Measurements from ENCODE around the gene PIP5K1C. TPM values are rescaled to one million over a fixed set of nuclear protein-coding genes. Genes with fewer than 3 reads are reported as not detected.
A peak's percentile ranks its signal among the peaks of the same experiment; 100 is the strongest.
"Not testable (repeated sequence)": the region's sequence is repeated elsewhere in the genome, so short reads cannot be mapped to it uniquely, and the experiment has no call there.

Gene PIP5K1C
- polyA plus RNA-seq, 1 donor, result 22.0 TPM

DNA sequence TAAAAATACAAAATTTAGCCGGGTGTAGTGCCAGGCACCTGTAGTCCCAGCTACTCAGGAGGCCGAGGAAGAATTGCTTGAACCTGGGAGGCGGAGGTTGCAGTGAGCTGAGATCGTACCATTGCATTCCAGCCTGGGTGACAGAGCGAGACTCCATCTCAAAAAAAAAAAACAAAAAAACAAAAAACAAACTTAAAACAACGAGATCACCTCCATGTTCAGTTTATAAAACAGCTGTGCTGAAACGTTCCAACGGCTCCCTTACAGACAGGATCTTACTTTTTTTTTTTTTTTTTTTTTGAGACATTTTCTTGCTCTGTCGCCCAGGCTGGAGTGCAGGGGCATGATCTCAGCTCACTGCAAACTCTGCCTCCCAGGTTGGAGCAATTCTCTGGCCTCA, 71.5 kb downstream of the PIP5K1C start:
- DNase-seq (ENCODE audit: low read depth), result not testable (repeated sequence)

DNA sequence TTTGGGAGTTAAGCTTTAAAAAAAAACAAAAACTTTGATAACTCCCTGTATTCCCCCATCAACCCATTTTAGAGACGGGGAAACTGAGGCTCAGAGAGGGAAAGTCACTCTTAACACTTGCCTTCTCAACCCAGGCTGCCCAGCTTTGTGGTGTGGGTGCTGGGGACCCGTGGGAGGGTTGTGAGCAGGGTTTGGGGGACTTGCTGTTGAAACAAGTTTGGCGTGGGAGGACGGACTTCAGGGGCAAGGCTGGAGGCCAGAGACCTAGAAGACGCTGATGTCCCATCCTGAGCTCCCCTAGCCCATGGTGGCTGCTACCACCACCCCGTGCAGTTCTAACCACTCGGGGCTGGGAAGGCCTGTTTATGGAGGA, 72.9 kb downstream of the PIP5K1C start:
- no peak for DNase-seq (ENCODE audit: low read depth)

DNA sequence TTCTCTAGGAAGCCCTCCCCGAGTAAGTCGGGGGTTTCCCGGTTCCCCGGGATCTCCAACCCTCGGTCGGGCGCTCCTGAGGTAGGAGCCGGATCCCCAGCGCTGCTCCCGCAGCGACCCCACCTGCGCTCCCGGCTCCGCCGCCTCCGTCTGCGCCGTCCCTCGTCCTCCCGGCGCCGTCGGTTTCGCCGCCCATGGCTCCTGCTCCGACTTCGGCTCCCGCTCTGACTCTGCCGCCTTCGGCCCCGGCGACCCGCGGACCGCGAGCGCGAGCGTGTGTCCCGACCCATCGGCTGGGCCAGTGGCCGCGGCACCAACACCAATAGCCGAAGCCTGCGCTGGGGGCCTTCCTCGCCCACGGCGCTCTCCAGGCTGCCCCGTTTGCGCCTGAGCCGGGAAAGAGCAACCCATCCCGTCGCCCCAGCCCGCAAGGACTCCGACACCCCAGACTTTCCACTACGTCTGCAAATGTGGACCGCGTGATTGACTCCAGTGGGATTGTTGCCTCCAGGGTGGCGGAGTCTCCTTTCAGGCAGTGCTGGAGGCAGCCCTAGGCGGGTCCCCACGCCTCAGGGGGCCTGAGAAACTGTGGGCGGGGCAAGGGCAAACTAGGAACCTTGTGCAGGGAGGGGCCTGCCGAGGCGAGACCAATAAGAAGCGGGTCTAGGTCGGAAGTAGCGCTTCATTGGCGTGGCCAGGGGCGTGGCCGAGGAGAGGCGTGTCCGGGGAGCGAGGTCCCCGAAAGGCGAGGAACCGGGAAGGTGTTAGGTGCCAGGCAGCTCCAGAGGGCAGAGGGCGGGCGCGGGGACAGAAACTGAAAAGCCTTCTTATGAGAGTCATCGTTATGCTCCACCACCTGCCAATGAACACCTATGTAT, 73.6 kb downstream of the PIP5K1C start, which contains the start of gene CACTIN:
Gene CACTIN, minus strand, starts transcription at position 318 of the 878 bp plus-strand sequence. Its CDS starts 28 bp downstream, at position 290.
- DNase-seq (ENCODE audit: low read depth), result peak; percentile 88

DNA sequence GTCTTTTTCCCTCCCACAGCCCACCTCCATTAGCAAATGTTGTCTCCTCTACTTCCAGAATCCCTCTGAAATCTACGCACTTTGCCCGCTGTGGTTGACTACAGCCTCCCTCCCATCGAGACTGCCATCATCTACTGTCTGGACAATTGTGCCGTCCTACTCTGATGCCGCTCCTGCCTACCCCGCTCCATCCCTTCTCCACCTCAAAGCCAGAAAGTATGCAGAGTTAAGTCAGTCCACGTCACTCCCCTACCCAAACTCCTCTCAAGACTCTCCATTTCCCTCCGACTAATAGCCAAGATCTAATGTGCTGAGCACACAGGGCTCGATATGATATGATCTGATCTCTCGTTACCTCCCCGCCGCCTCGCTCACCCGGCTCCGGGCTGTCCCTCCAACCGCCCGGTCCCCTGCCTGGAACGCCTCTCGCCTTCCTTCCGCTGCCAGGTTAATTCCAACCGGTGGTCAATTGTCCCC, 74.2 kb downstream of the PIP5K1C start:
- DNase-seq (ENCODE audit: low read depth), result no peak

DNA sequence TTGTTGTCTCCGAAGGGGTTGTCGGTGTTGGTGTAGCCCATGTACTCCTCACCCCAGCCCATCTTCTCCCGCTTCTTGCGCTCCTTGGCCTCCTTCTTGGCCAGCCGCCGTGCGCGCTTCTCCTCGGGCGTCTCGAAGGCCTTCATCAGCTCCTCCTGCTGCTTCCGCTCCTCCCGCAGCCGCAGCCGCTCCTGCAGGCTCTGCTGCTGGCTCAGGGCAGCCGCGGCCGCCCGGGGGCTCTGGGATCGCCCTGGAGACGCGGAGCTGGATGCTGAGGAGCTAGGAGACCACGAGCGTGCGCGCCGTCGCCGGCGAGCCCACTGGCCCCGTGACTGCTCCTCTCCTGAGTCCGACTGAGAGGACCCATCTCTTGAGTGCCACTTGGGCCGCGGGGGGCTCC, 76.6 kb downstream of the PIP5K1C start:
- no peak for DNase-seq (ENCODE audit: low read depth)

DNA sequence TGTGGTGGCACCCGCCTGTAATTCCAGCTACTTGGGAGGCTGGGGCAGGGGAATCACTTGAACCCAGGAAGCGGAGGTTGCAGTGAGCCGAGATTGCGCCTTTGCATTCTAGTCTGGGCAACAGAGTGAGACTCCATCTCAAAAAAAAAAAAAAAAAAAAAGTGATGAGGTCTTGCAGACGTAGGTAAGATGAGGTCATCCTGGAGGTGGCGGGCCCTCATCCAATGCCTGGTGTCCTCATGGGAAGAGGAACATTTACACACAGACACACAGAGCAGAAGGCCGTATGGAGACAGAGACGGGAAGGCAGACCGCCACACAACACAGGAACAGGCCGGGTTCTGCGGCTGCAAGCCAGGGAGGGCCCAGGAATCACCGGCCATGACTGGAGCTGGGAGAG, 78.0 kb downstream of the PIP5K1C start:
- no peak for DNase-seq (ENCODE audit: low read depth)

DNA sequence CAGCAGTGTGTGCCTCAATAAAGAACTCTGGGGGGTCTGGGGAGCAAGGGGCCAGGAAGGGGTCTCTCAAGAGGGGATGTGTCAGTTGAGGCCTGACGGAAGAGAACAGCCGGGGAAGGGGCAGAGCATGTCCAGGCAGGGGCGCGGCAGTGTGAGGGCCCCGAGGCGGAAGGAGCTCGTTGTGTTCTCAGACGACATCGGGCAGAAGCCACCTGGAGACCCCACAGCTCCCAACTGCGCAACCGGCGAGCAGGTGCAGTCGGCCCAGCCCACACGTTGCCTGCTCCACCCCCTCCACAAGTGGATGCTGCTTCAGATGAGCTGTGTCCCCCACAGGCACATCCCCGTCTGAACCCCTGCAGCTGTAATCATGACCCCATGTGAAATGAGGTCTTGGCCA, 78.6 kb downstream of the PIP5K1C start:
- DNase-seq (ENCODE audit: low read depth), result no peak

DNA sequence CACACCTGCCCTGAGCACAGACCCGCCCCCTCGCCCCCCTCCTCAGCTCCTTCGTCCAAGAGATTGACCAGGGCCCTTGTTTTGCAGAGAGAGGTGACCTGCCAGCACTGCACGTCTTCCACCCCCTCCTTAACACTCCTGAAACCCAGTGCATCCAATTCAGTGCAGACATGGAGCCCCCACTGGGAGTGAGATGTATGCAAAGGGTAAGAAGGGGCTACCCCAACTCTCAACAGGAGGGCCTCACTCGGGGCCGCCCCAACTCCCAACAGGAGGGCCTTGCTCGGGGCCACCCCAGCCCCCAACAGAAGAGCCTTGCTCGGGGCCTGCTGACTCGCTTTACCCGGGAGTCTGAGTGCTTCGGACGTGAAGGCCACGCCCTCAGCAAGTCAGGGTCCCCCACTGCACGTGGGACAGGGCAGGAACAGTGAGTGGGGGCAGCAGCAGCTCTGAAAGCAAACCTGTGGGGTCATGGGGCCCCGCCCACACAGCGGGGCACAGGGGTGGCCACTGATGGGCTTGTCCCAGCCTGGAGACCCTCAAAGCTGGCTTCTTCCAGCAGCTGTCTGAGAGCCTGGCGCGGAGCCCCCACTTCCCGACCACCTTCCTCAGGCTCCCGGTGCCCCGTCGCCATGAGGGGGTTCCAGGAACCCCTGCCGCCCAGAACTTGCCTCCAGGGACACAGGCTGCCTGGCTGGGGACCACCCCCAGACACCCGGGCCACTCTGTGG, 79.3 kb downstream of the PIP5K1C start:
- no peak for DNase-seq (ENCODE audit: low read depth)

DNA sequence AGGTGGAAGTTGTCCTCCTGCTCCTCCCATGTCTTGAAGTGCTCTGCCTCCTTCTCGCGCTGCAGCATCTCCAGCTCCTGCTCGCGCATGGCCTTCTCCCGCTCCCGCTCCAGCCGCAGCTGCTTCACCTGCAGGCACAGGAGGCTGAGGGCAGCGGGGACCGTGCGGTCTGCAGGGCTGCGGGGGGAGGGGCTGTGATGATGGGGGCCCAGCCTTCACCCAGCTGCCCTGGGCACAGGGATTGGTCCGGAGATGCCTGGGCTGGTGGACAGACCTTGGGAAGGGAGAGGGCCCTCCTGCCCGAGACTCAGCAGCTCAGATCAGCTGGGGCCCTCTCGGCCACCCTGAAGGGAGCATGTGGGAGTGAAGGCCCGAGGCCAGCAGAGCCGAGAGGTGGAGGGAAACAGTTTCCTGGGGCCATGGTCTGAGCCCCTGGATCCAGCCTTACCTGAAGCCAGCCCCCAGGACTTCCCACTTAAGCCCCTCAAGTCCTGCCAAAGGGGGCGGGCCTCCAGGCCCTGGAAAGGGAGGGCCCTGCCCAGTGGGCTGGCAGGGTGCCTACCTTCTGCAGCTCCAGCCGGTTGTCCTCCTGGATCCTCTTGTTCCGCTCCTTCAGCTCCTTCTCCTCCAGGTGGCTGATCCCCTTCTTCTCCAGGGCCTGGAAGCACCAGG, 80.0 kb downstream of the PIP5K1C start:
- no peak for DNase-seq (ENCODE audit: low read depth)

DNA sequence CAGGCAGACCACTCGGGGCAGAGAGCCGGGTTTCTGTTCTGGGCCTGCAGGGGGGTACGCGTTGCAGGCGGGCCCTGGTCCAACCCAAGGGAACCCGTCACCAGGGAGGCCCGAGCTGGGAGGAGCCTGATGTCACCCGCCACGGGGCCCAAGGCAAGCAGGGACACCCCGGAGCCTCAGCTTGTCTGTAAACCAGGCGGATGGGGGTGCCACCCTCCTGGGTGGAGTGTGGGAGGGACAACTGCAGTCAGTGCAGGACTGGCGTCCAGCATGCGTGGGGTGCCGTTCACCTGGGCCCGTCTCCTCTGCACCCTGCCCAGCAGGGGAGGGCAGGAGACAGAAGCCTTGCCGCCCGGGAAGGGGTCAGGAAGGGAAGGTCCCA, 80.6 kb downstream of the PIP5K1C start:
- no peak for DNase-seq (ENCODE audit: low read depth)

DNA sequence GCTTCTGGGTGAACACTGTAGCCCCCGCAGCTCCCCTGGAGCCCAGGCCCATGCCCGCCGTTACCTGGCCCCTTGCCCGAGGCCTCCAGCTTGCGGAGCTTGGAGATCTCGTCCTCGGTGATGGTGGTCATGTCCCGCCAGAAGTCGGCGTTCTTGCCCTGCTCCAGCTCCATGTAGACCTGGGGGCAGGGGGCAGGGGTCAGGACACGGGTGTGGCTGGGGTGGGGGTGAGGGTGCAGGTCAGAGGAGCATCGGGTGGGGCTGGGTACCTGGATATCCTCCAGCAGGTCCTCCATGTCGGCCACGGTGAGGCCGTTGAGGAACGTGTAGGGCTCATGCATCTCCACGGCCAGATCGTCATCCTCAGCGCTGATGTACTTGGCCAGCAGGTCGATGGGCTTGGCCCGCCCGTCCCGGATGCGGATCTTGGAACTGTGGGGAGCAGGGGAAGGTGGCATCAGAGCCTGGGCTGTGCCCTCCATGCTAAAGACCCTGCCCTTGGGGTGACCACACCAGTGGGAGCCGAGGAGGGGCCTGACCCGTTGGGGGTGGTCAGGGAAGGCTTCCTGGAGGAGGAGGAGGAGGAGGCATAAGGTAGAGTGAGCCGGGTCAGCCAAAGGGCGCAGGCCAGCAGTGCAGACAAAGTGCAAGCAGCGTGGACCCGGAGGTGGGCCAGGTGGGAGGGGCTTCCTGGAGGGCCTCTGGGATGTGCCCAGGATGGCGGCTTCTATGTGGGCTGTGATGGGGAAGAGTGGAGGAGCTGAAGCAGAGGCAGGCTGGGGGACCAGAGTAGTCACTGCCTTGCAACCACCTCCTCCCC, 81.2 kb downstream of the PIP5K1C start:
- no peak for DNase-seq (ENCODE audit: low read depth)

DNA sequence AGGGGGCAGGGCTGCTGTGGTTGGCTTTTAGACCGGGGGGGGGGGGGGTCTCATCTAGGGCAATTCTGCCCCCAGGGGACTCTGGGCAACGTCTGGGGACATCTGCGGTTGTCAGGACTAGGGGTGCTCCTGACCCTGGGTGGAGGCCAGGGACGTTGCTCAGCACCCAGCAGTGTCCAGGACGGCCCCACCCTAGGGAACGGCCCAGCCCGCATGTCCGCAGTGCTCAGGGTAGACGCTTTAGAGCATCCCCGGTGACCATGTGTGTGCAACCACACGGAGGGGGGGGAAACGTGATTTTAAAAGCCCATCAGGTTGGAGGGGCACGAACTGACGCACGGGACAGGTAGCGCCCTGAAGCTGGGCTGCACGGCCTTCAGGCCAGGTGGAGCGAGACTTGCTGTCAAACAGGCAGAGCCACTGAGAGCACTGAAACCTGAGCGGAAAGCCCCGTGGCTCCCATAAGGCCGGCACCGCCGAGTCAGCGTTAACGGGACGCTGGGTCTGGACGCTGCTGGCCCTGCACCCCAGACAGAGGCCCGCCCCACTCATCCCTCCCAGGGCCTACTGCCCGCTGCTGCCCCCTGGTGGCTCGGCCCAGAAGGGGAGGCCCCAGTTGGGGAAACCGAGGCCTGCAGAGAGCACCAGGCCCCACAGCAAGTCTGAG, 82.0 kb downstream of the PIP5K1C start:
- no peak for DNase-seq (ENCODE audit: low read depth)

DNA sequence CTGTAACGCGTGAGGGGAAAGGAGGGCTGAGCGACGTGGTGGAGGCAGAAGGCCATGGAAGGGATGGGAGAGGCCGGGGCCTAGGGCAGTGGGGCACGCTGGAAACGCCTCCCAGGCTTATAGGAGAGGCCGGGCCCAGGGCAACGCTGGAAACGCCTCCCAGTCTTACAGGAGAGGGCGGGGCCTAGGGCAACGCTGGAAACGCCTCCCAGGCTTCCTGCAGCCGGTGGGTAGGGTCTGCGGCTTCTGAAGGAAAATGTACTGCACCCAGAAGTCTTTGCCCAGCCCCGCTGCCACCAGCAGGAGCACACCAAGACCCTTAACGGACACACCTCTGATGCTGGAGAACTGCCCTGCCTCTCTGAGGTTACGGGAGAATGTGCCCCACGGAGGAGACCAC, 82.8 kb downstream of the PIP5K1C start:
- no peak for DNase-seq (ENCODE audit: low read depth)

DNA sequence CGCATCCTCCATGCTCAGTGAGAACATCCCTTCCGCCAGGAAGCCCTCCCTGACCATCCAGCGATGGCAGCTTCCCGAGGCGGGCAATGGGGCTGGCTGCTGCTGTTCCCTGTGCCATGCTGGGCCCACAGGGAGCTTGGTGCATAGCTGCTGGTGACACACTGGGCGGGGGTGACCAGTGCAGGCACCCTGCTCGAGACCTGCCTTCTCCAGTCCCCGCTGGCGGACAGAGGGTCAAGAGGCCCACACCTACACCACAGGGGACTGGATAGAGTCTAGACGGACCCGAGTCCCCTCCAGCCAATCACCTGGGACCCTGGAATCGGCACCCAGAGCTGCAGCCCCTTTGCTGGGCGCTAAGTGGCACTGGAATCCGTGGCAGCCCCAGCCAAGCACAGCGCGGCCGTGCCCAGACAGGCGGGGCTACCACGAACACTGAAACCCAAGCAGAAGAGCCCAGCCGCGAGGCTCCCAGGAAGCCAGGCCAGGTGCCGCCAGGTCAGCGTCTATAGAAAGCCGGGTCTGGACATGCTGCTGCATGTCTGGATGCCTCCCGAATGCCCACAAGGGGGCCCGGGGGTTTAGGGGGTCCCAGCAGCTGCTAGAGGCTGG, 84.6 kb downstream of the PIP5K1C start:
- DNase-seq (ENCODE audit: low read depth), result no peak

DNA sequence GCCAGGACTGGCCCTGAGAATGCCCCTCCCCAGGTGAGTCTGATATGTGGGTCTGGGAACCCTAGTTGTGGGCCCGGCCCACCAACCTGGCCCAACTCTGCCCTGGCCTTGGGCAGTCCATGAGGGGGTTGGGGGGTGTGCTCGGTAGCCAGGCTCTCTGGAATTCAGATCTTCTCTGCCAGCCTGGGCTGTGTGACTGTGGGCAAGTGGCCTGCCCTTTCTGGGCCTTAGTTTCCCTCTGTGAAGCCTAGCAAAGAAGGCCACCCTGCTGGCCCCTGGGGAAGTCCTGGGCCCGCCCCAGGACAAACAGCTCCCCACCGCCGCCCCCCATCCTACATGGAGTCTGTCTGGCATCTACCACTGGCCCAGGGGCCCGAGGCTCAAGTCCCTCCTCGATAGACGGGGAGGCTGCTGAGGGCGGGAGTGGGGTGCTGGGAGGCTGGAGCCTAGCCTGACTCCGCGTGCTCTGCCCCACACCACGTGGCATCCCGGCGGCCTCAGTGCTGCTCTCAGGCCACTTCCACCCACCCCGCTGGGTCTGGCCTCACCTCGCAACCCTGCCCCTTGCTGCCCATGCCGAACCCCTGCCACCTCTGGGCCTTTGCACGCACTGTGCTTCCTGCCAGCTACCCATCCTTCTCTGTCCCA, 85.3 kb downstream of the PIP5K1C start:
- no peak for DNase-seq (ENCODE audit: low read depth)

DNA sequence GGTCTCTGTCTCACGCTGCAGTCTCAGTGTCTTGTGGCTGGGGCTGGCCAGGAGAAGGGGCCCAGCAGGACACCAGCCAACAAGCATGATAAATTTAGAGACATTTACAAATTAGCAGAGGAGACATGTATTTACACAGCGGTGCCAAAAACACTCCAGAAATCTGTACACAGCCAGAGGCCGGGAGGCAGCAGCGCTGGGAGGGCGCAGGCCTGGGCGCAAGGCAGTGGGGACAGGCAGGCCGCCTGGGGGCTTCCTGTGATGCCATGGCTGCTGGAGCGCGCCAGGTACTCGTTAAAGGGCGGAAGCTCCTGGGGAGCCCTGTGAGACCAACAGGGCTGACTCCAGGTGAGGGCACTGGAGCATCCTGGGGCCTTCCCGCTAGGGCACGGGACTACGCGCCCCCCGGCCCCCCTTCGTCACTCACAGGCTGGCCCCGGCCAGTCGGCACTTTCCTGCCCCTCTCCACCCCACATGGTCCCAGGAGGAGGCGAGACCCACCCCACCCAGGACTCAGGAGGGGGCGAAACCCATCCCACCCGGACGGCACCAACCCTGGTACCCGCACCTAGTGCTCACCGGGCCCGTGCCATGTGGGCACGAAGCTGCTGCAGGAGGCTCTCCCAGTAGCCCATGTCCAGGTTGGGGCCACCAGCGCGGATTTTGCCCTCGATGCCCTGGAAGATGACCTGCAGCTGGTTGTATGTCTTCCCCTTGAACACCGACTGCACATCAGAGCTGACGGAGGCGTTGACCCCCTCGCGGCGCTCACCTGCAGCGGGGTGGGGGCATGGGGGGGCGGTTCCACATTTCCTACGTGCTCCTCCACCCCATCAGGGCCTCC, 86.2 kb downstream of the PIP5K1C start:
- no peak for DNase-seq (ENCODE audit: low read depth)

DNA sequence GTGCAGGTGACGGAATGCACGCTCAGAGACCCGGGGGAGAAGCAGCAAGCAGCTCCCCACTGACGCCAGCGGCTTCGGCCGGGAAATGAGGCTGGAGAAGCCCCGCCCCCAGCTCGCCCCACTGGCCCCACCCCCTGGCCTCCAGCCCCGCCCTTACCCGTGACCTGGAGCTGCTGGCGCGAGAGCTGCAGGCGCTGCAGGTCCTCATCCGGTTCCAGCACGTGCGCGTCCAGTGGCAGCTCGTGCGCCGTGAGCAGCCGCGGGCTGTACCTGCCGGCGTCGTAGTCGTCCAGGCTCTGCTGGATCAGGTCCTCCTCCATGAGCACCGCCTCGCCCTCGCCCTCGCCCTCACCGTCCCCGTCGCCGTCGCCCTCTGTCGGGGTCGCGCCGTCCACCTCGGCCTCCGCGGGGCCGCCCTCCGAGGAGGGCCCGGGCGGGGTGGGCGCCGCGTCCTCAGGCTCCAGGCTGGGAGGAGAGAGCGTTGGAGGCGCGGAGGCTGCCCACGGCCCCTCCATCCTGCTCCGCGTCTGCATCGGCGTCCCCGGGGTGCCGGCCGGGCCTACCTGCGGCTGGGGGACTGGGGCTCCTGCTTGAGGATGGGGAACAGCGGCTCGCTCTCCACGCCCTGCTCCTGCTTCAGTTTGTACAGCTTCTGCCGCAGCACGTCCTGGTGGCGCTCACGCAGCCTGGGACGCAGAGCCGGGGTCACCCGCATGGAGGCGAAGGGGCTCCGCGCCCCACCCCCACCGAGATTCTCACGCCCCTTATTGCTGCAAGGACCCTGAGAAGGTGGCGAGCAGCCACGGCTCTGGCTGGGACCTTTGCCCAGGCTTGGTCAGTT, 87.1 kb downstream of the PIP5K1C start:
- no peak for DNase-seq (ENCODE audit: low read depth)

DNA sequence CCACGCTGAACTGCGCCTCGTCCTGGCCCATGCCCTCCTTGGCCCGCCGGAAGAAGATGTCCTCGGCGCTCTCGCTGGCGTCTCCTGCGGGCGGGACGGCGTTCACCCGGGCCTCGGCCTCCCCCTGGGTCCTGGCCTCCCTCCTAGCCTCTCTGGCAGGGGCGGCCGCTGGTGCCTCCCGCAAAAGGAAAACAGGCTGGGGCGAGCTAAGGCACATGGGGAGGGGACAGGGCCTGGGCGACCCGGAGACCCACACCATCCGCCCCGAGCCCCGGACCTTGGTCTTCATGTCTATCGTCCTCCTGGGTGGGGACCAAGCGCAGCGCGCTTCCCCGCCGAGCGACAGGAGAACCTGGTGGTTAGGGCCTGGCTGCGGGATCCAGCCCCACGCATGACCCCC, 87.9 kb downstream of the PIP5K1C start:
- no peak for DNase-seq (ENCODE audit: low read depth)

Data from forelimb muscle (tissue), 1 donor.